Jurkat, Clone E6-1 (cell line): ENCODE data around the gene MOCS3. TPM values are rescaled to one million over a fixed set of nuclear protein-coding genes. Genes with fewer than 3 reads are reported as not detected.

Source experiments
- DNase-seq: peaks from one replicate; pipeline ENCODE4 v3.0.0-alpha.2; 2011; ENCODE audit warnings: low read depth, low spot score
- H3K4me3 ChIP-seq: 2 replicates; pipeline ENCODE4 v1.5.1; 2011; ENCODE audit warnings: mild to moderate bottlenecking, low read length, control low read depth, moderate library complexity
- polyA plus RNA-seq: library from polyadenylated mRNA; unstranded; fragments of >200 nt; gene quantifications from one replicate; pipeline ENCODE4 v1.2.1, GENCODE V29; 2012; ENCODE audit warnings: missing spikeins; ENCODE audit not compliant: insufficient read length, insufficient read depth

Gene MOCS3
- polyA plus RNA-seq = 2.8 TPM

DNA sequence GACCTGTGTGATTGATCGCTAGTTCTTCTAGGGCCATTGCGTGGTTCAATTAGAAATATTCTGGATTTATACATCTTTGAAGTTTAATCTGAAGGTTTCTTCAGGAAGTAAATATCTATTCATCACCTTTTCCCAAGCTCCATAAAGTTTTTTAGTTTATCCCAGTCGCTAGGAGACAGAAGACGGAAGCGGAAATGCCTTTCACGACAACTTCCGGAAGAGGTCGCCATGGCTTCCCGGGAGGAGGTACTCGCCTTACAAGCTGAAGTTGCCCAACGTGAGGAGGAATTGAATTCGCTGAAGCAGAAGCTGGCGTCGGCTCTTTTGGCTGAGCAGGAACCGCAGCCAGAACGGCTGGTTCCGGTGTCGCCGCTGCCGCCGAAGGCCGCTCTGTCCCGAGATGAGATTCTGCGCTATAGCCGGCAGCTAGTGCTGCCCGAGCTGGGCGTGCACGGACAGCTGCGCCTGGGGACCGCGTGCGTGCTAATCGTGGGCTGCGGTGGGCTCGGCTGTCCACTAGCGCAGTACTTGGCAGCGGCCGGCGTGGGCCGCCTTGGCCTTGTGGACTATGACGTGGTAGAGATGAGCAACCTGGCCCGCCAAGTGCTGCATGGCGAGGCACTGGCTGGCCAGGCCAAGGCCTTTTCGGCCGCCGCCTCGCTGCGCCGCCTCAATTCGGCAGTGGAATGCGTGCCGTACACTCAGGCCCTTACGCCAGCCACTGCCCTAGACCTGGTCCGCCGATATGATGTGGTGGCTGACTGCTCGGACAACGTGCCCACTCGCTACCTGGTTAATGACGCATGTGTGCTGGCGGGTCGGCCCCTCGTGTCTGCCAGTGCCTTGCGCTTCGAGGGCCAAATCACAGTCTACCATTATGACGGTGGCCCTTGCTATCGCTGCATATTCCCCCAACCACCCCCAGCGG lies at the start of gene MOCS3:
Gene MOCS3, plus strand, starts transcription at position 204 of the 928 bp plus-strand sequence. Its CDS starts 25 bp downstream, at position 229.
- peak; percentile 90 for DNase-seq

DNA sequence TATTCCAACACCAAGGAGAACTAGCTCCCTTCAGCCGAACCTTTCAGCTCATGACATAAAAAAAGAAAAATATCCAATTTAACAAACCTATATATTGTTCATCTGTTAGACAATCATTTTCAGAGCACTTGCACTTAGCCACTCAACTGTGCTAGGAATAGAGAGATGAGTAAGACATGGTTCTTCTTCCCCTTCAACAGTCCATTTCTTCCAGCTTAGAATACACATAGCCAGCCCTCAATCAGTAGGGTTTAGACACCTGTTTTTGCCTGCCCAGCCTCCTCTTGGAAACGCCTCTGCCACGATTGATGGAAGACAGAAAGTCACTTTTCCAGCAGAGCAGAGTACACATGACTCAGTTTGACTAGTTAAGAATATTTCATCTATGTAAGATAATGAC lies 49.2 kb upstream of the MOCS3 start:
- H3K4me3 ChIP-seq = no peak overlapping the region
- DNase-seq = no peak

More for the DNA sequence above, at the start of gene MOCS3:
- peak within 1 kb of the TSS; percentile 98 for H3K4me3 ChIP-seq

GRCh38 chr20:50911030-50911429 lies 47.6 kb upstream of the MOCS3 start:
- no peak for DNase-seq
- H3K4me3 ChIP-seq = no peak overlapping the region

DNA sequence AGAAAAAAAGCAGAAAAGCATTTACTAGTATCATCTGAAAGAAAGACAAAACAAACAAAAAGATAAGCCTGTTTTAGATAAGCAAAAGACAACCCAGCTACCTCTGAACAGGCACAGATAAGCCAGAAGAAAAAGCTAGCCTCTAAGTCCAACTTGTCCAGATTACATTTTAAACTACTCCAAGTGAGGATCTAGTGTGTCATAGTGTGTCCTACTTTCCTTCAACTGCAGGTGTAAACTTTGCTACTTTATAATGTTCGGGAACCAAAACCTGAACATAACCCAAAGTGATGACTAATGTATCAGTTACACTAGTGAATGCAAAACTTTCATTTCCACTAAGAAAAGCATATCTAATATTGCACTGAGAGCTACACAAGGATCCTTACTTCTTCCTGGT lies 46.9 kb upstream of the MOCS3 start:
- no peak for DNase-seq

GRCh38 chr20:50913690-50914375 lies 44.8 kb upstream of the MOCS3 start:
- DNase-seq = no peak
- H3K4me3 ChIP-seq = no peak overlapping the region

More for the DNA sequence above, 46.9 kb upstream of the MOCS3 start:
- no peak overlapping the region for H3K4me3 ChIP-seq

GRCh38 chr20:50915424-50915823 lies 43.2 kb upstream of the MOCS3 start:
- DNase-seq = no peak
- no peak overlapping the region for H3K4me3 ChIP-seq

DNA sequence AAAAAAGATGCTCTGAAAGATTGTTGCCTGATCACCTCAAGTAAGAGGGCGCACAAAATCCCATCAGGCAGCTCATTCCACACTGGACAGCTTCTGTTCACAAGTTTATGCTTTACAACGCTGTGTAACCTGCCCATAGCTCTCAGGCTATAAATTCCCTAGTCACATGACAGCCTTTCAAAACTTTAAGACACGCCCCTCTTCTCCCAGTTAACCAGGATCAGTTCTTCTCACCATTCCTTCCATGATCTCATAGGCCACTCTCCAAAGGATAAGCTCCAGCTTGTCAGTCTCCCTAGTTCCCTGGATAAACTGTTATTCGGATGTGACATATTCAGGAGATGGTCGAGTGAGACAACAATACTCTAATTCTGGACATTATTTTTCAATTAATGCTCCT lies 42.4 kb upstream of the MOCS3 start:
- H3K4me3 ChIP-seq = no peak overlapping the region
- no peak for DNase-seq

GRCh38 chr20:50916934-50917333 lies 41.7 kb upstream of the MOCS3 start:
- no peak for DNase-seq
- no peak overlapping the region for H3K4me3 ChIP-seq

DNA sequence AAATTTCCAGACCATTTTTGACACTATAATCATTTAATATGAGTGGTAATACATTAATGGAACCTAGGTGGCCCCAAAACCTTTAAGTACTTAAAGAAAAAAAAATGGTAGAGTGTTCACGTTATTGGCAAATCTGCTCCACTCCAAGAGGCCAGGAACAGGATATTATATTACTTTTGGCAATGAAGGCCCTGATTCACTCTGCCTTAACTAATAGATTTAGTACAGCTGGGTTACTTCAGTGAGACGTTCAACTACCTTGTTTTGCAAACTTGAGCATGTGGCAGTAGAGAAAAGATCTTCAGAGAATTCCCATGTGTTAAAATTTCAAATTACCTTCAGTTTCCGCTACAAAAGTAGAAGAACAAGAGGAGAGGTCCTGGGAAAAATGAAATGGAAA lies 40.2 kb upstream of the MOCS3 start:
- DNase-seq = no peak
- no peak overlapping the region for H3K4me3 ChIP-seq

DNA sequence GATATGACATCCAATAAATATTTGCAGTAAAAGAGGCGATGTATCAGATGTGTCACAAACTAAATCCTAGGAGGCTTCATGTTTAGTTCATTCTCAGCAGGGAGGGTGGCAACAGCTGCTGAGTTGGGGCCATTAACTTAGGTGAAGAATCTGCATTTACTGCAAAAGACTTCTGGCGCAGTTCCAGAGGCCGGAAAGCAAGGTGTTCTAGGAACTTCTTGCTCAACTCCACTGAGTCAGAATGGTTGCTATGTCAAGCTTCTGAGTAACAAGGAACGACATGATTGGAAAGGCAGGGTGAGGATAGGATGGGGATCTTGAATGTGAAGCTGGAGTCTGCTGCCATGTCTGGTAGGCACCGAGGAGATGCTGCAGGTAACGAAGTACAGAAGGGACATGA lies 39.1 kb upstream of the MOCS3 start:
- no peak for DNase-seq
- H3K4me3 ChIP-seq = no peak overlapping the region

DNA sequence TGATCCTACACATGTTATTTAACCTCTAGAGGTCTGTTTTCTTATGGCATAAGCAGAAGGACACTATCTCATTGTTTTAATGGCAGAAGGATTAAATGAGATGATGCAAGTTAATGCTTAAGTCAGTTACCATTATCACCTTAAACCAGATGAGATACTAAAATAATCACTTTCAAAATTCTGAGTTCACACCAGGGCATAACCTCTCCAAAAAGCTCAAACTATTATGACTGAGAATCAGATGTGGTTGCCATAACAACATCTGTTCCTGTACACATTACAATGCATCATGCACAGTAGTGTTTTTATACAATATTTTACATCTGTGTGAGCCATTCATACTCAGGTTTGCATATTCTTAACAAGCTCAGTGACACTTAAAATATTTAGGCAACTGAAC lies 37.6 kb upstream of the MOCS3 start:
- H3K4me3 ChIP-seq = no peak overlapping the region
- no peak for DNase-seq

- no peak for DNase-seq
- H3K4me3 ChIP-seq = no peak overlapping the region
Measured at GRCh38 chr20:50921803-50922501, 36.7 kb upstream of the MOCS3 start.

GRCh38 chr20:50924261-50924920 lies 34.2 kb upstream of the MOCS3 start:
- no peak overlapping the region for H3K4me3 ChIP-seq
- no peak for DNase-seq

- H3K4me3 ChIP-seq = no peak overlapping the region
- no peak for DNase-seq
Measured at GRCh38 chr20:50926530-50926929, 32.1 kb upstream of the MOCS3 start.

DNA sequence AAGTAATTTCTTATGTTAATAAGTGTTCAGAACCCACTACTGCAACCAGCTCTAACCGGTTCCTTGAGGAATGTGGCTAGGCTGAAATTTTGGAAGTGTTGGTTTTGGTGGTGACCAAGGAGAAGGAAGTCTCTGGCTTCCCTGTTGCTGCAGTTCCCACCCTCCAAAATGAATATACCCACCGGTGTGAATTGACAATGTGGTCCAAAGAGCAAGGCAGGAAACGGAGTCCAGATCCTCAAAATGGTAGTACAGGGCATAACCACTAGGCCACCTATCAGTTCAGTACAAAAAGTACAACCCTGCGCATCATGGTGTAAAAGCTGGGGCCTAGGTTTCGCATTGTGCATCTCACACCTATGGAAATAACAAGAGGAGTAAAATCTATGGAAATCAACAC lies 30.1 kb upstream of the MOCS3 start:
- DNase-seq = peak; percentile 16
- no peak overlapping the region for H3K4me3 ChIP-seq

GRCh38 chr20:50929299-50930138 lies 29.1 kb upstream of the MOCS3 start:
- DNase-seq = peak; percentile 97
- peak overlapping the region; percentile 93 for H3K4me3 ChIP-seq

DNA sequence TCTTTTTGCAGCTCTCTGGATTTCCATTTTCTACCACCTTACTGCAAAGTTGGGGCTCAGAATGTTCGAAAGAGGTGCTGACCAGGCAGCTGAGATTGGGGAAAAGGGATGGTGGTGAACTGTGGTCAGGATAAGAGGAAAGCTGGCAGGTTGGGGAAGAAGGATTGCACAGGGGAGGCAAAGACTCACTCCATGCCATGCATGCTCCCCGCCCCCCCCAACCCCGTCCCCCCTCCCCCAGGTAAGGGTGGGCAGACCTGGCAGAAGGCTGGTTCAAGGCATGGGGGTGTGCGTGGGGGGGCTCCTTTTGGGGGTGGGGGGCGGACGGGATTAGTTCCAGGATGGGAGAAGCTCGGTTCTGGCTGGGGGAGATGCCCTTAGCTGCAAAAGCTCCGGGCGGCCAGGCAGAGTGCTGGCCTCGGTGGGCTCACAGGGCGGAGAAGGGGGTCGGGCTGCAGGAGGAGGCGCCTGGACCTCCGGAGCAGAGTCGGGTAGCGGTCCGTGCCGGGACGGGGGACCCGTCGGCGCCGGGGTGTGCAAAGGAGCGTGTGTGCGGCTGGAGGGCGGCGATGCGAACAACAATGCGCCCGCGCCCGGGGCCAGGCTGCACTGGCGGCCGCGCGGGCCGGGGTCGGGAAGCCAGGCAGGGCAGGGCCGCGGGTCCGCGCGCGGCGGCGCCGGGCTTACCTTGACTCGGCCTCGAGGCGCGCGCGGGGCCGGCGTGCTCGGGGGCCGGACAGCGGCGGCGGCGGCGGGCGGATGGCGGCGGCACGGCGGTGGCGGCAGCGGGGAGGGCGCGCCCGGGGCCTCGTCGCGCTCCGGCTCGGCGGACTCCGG lies 28.3 kb upstream of the MOCS3 start:
- DNase-seq = no peak
- peak overlapping the region; percentile 93 for H3K4me3 ChIP-seq

- peak overlapping the region; percentile 56 for H3K4me3 ChIP-seq
- no peak for DNase-seq
Measured at GRCh38 chr20:50930976-50931305, 27.7 kb upstream of the MOCS3 start.
